HEK293 (cell line): ENCODE data around the gene ZFAND3.

Experiments
- BCL6B ChIP-seq: fragments of 450-650 bp; formaldehyde crosslinking; IDR thresholded peaks from 2 replicates; pipeline ENCODE4 v1.5.1; 2017; ENCODE audit warnings: missing biosample characterization, missing genetic modification characterization
- CTCF ChIP-seq: fragments of 450-650 bp; formaldehyde crosslinking; IDR thresholded peaks from 2 replicates; pipeline ENCODE4 v1.5.1; 2016; ENCODE audit warnings: missing biosample characterization, missing genetic modification characterization
- SETDB1 ChIP-seq: IDR thresholded peaks from one replicate; pipeline ENCODE4 v1.6.1; 2017; ENCODE audit warnings: mild to moderate bottlenecking, low read length, moderate library complexity, mixed read lengths; ENCODE audit not compliant: insufficient read length
- TSHZ1 ChIP-seq: fragments of 450-650 bp; formaldehyde crosslinking; IDR thresholded peaks from 2 replicates; pipeline ENCODE4 v1.5.1; 2016; ENCODE audit warnings: missing biosample characterization, missing genetic modification characterization, borderline replicate concordance
- YY1 ChIP-seq: fragments of 450-650 bp; formaldehyde crosslinking; IDR thresholded peaks from 2 replicates; pipeline ENCODE4 v1.5.1; 2018; ENCODE audit warnings: missing biosample characterization, missing genetic modification characterization
- ZBTB10 ChIP-seq: fragments of 450-650 bp; formaldehyde crosslinking; IDR thresholded peaks from 2 replicates; pipeline ENCODE4 v1.5.1; 2016; ENCODE audit warnings: missing biosample characterization, missing genetic modification characterization
- ZBTB21 ChIP-seq: fragments of 450-650 bp; formaldehyde crosslinking; IDR thresholded peaks from 2 replicates; pipeline ENCODE4 v1.5.1; 2017; ENCODE audit warnings: missing biosample characterization, missing genetic modification characterization
- ZBTB26 ChIP-seq: fragments of 450-650 bp; formaldehyde crosslinking; optimal IDR thresholded peaks from 2 replicates; pipeline ENCODE3; 2016; ENCODE audit warnings: missing biosample characterization, mild to moderate bottlenecking, missing genetic modification characterization
- ZNF18 ChIP-seq: fragments of 450-650 bp; formaldehyde crosslinking; IDR thresholded peaks from 2 replicates; pipeline ENCODE4 v1.5.1; 2016; ENCODE audit warnings: missing biosample characterization, missing genetic modification characterization
- ZNF311 ChIP-seq: fragments of 450-650 bp; formaldehyde crosslinking; IDR thresholded peaks from 2 replicates; pipeline ENCODE4 v1.5.1; 2017; ENCODE audit warnings: missing biosample characterization, missing genetic modification characterization, borderline replicate concordance
- ZNF501 ChIP-seq: fragments of 450-650 bp; formaldehyde crosslinking; IDR thresholded peaks from 2 replicates; pipeline ENCODE4 v1.5.1; 2016; ENCODE audit warnings: missing biosample characterization, missing genetic modification characterization
- ZNF530 ChIP-seq: fragments of 450-650 bp; formaldehyde crosslinking; IDR thresholded peaks from 2 replicates; pipeline ENCODE4 v1.5.1; 2016; ENCODE audit warnings: low read depth, missing biosample characterization, missing genetic modification characterization
- ZNF623 ChIP-seq: fragments of 450-650 bp; formaldehyde crosslinking; IDR thresholded peaks from 2 replicates; pipeline ENCODE4 v1.5.1; 2016; ENCODE audit warnings: missing biosample characterization, missing genetic modification characterization
- ZNF692 ChIP-seq: fragments of 450-650 bp; formaldehyde crosslinking; IDR thresholded peaks from 2 replicates; pipeline ENCODE4 v1.5.1; 2016; ENCODE audit warnings: missing biosample characterization, missing genetic modification characterization

GRCh38 chr6:38118791-38119365 lies 299.4 kb downstream of the ZFAND3 start:
- no peak for TF ChIP-seq CTCF
- no peak for TF ChIP-seq BCL6B (tag by site-specific recombination)
- no peak for TF ChIP-seq ZNF692
- no peak for TF ChIP-seq ZNF501 (tag by site-specific recombination)
- no peak for TF ChIP-seq SETDB1
- no peak for TF ChIP-seq ZBTB26 (tag by site-specific recombination)
- no peak for TF ChIP-seq TSHZ1 (tag by site-specific recombination)
- no peak for TF ChIP-seq ZNF623
- TF ChIP-seq ZNF530 (tag by site-specific recombination): no peak
- TF ChIP-seq YY1 (tag by site-specific recombination): no peak
- no peak for TF ChIP-seq ZNF18 (tag by site-specific recombination)
- no peak for TF ChIP-seq ZBTB10
- no peak for TF ChIP-seq ZNF311
- no peak for TF ChIP-seq ZBTB21 (tag by site-specific recombination)
